GM23248 (cell line): ENCODE measurements around the gene ATP6V1E1. TPM values are rescaled to one million over a fixed set of nuclear protein-coding genes. Genes with fewer than 3 reads are reported as not detected.

Source experiments
- DNase-seq: peaks from one replicate; pipeline ENCODE4 v3.0.0-alpha.2; 2015
- H2AFZ ChIP-seq: fragments of 200-600 bp; sonication (generic); 2 replicates; pipeline ENCODE4 v1.6.1; 2016; ENCODE audit warnings: antibody characterized with exemption
- H3F3A ChIP-seq: fragments of 200-600 bp; sonication (generic); 2 replicates; pipeline ENCODE4 v1.6.1; 2016; ENCODE audit warnings: mild to moderate bottlenecking, antibody characterized with exemption, mixed run types; ENCODE audit not compliant: insufficient read depth
- H3K27ac ChIP-seq: fragments of 200-600 bp; sonication (generic); 2 replicates; pipeline ENCODE4 v1.5.1; 2016; ENCODE audit warnings: mild to moderate bottlenecking
- H3K27me3 ChIP-seq: fragments of 200-600 bp; sonication (generic); replicated peaks from 2 replicates; pipeline ENCODE4 v1.6.1; 2016; ENCODE audit warnings: mild to moderate bottlenecking; ENCODE audit not compliant: insufficient read depth
- H3K36me3 ChIP-seq: fragments of 200-600 bp; sonication (generic); 2 replicates; pipeline ENCODE4 v1.6.1; 2016; ENCODE audit warnings: low read depth, mild to moderate bottlenecking
- H3K4me1 ChIP-seq: fragments of 200-600 bp; sonication (generic); 2 replicates; pipeline ENCODE4 v1.6.1; 2016; ENCODE audit warnings: mild to moderate bottlenecking; ENCODE audit not compliant: insufficient read depth
- H3K4me2 ChIP-seq: fragments of 200-600 bp; sonication (generic); one replicate; pipeline ENCODE4 v1.6.1; 2016; ENCODE audit warnings: mild to moderate bottlenecking; ENCODE audit not compliant: unreplicated experiment
- H3K4me3 ChIP-seq: fragments of 200-600 bp; sonication (generic); 2 replicates; pipeline ENCODE4 v1.5.1; 2016; ENCODE audit warnings: mild to moderate bottlenecking
- H3K79me2 ChIP-seq: fragments of 200-600 bp; sonication (generic); 2 replicates; pipeline ENCODE4 v1.6.1; 2016; ENCODE audit warnings: mild to moderate bottlenecking; ENCODE audit not compliant: insufficient read depth
- H3K9ac ChIP-seq: fragments of 200-600 bp; sonication (generic); 2 replicates; pipeline ENCODE4 v1.6.1; 2016; ENCODE audit warnings: mild to moderate bottlenecking
- H3K9me2 ChIP-seq: fragments of 200-600 bp; sonication (generic); 2 replicates; pipeline ENCODE4 v1.6.1; 2016; ENCODE audit warnings: mixed run types, mild to moderate bottlenecking, moderate library complexity; ENCODE audit not compliant: insufficient read depth
- H3K9me3 ChIP-seq: fragments of 200-600 bp; sonication (generic); one replicate; pipeline ENCODE4 v1.6.1; 2017; ENCODE audit warnings: low read depth
- H4K20me1 ChIP-seq: fragments of 200-600 bp; sonication (generic); 2 replicates; pipeline ENCODE4 v1.6.0; 2016; ENCODE audit not compliant: insufficient read depth
- EZH2 ChIP-seq: fragments of 200-600 bp; sonication (generic); IDR thresholded peaks from 2 replicates; pipeline ENCODE4 v1.6.1; 2018; ENCODE audit warnings: antibody characterized with exemption, mild to moderate bottlenecking; ENCODE audit not compliant: insufficient read depth, poor library complexity, severe bottlenecking
- EZH2phosphoT487 ChIP-seq: fragments of 200-600 bp; sonication (generic); IDR thresholded peaks from 2 replicates; pipeline ENCODE4 v1.6.1; 2018; ENCODE audit warnings: antibody characterized with exemption, moderate library complexity, mild to moderate bottlenecking, low read depth; ENCODE audit not compliant: insufficient read depth
- WGBS, 2 experiments: methylation state at CpG; one replicate each; pipeline ENCODE4 v1.1.6; 2015 to 2017; ENCODE audit warnings: low lambda C conversion rate in 2 of 2, low coverage in 1 of 2; ENCODE audit errors: missing lambda C conversion rate in 2 of 2; 5-methylcytosine and 5-hydroxymethylcytosine counted together
- in situ Hi-C: fragments of 300-500 bp; cut with MboI; formaldehyde crosslinking; loops from 2 replicates; pipeline ENCODE4 v1.15.0; 2020
- polyA plus RNA-seq: library from polyadenylated mRNA; unstranded; fragments of >200 nt; fragmentation: Nextera tagmentation; extraction: Ambion mirVana; gene quantifications from 2 replicates; pipeline ENCODE4 v1.2.1, GENCODE V29; 2016
- total RNA-seq: library from RNA; depleted of rRNA; stranded (reverse); fragments of >200 nt; shearing (Covaris generic); gene quantifications from 2 replicates; pipeline ENCODE4 v1.2.3, GENCODE V29; 2014

The ATP6V1E1 gene
- total and polyA plus RNA-seq, 2 experiments from 2014 or later, result 113 to 131 TPM

- Histone ChIP-seq H3K27me3 (no peaks in the 10 kb centered on the region), H3K4me1 (no peaks in the 10 kb centered on the region), H3K27ac (peak overlapping the region; percentile 49), H3K9ac (peak overlapping the region; percentile 28; the same call in 1 of the 2 replicates), H3K4me2 (no peak overlapping the region), H3K36me3 (peaks cover 57% of the 10 kb centered on the region; the same call in 1 of the 2 replicates), H3K9me2 (no peaks in the 10 kb centered on the region), H3K79me2 (peaks cover 13% of the 10 kb centered on the region), H4K20me1 (no peaks in the 10 kb centered on the region), H2AFZ (no peak overlapping the region), H3K4me3 (no peak overlapping the region), H3K9me3 (no peaks in the 10 kb centered on the region), H3F3A (no peaks in the 10 kb centered on the region)
- TF ChIP-seq EZH2phosphoT487 (no peak), EZH2 (no peak)
- 95 to 96% methylated on average over 2 of the region's 2 CpGs for WGBS, 2 experiments
- in situ Hi-C loops, result no loop called here
- DNase-seq, result peak; percentile 32
Measured at GRCh38 chr22:17597217-17597616, 31.3 kb downstream of the ATP6V1E1 start.

DNA sequence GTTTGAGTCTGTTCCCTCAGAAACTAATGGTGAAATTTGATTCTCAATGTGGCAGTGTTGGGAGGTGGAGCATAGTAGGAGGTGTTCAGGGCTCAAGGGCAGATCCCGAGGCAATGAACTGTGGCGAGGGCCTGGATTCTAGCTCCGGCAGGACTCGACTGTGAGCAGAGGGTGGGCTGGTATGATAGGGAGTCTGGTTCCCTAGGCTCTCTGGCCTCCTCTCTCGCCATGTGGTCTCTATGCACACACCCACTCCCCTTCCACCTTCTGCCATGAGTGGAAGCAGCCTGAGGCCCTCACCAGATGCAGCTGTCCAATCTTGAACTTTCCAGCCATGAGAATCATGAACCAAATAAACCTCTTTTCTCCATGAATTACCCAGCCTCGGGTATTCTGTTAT lies 32.3 kb downstream of the ATP6V1E1 start:
- Histone ChIP-seq H4K20me1 (no peaks in the 10 kb centered on the region), H3F3A (no peaks in the 10 kb centered on the region), H3K79me2 (peaks cover 3% of the 10 kb centered on the region; the same call in 1 of the 2 replicates), H3K4me3 (no peak overlapping the region), H3K9me3 (no peaks in the 10 kb centered on the region), H3K9me2 (no peaks in the 10 kb centered on the region), H3K27ac (no peak overlapping the region), H3K4me1 (no peaks in the 10 kb centered on the region), H2AFZ (no peak overlapping the region), H3K36me3 (peaks cover 66% of the 10 kb centered on the region; the same call in 1 of the 2 replicates), H3K9ac (no peak overlapping the region), H3K4me2 (no peak overlapping the region), H3K27me3 (no peaks in the 10 kb centered on the region)
- DNase-seq, result no peak
- in situ Hi-C loops, result no loop called here
- whole genome bisulfite sequencing, 2 experiments, result 97 to 98% methylated on average over 6 of the region's 6 CpGs
- no peak for TF ChIP-seq EZH2

GRCh38 chr22:17592201-17592600 lies 36.3 kb downstream of the ATP6V1E1 start:
- Histone ChIP-seq H3K4me2 (no peak overlapping the region), H3K9ac (no peak overlapping the region), H3K4me3 (no peak overlapping the region), H3K4me1 (no peaks in the 10 kb centered on the region), H3K27ac (no peak overlapping the region), H3K9me2 (no peaks in the 10 kb centered on the region), H2AFZ (no peak overlapping the region), H3K36me3 (peaks cover 41% of the 10 kb centered on the region; the same call in 1 of the 2 replicates), H3K27me3 (no peaks in the 10 kb centered on the region), H3F3A (no peaks in the 10 kb centered on the region), H4K20me1 (no peaks in the 10 kb centered on the region), H3K79me2 (no peaks in the 10 kb centered on the region), H3K9me3 (no peaks in the 10 kb centered on the region)
- DNase-seq, result no peak
- WGBS, 2 experiments, result 83 to 88% methylated on average over 5 of the region's 5 CpGs
- in situ Hi-C loops, result no loop called here
- TF ChIP-seq EZH2phosphoT487 (no peak), EZH2 (no peak)

- in situ Hi-C loops, result no loop called here
- Histone ChIP-seq H3K4me3 (no peak overlapping the region), H3K9me2 (no peaks in the 10 kb centered on the region), H3K4me1 (no peaks in the 10 kb centered on the region), H3K4me2 (no peak overlapping the region), H4K20me1 (no peaks in the 10 kb centered on the region), H2AFZ (no peak overlapping the region), H3K9me3 (no peaks in the 10 kb centered on the region), H3K27ac (no peak overlapping the region), H3F3A (no peaks in the 10 kb centered on the region), H3K36me3 (peaks cover 35% of the 10 kb centered on the region; the same call in 1 of the 2 replicates), H3K27me3 (no peaks in the 10 kb centered on the region), H3K79me2 (no peaks in the 10 kb centered on the region), H3K9ac (no peak overlapping the region)
- no peak for DNase-seq
- TF ChIP-seq EZH2, result no peak
- TF ChIP-seq EZH2phosphoT487, result no peak
- WGBS, 2 experiments, result 79 to 81% methylated on average over 5 of the region's 5 CpGs
Measured at GRCh38 chr22:17590586-17590985, 38.0 kb downstream of the ATP6V1E1 start.

DNA sequence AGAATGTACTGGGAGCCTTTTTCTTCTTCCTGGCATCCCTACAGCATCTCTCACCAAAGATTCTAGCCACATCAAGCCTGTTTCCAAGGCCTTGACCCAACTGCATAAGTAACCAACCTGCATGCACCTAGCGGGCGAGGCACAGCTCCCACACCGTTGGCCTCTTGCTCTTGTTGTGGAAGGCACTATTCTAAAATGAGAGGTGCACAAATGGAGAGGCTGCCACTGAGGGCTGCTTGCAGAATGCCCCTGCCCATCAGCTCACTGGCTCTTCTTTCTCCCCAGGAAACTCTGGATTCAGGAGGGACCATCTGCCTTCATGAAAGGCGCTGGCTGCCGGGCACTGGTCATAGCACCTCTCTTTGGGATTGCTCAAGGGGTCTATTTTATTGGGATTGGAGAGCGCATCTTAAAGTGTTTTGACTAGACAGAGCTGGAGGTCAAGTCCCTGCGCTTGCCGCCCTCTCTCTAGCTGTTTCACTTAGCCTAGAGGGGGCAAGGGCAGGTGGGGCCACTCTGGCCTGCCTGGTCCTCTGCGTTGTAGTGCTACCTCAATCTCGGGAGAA lies 38.7 kb downstream of the ATP6V1E1 start:
- 98% methylated on average over 10 of the region's 10 CpGs for WGBS, 2 experiments
- no peak for DNase-seq
- in situ Hi-C loops, result no loop called here

More for the DNA sequence above, 38.7 kb downstream of the ATP6V1E1 start:
- Histone ChIP-seq H3K27ac (no peak overlapping the region), H3K9ac (no peak overlapping the region), H2AFZ (no peak overlapping the region), H3K27me3 (no peaks in the 10 kb centered on the region), H3K4me3 (no peak overlapping the region), H3K36me3 (peaks cover 34% of the 10 kb centered on the region; the same call in 1 of the 2 replicates), H3K4me1 (no peaks in the 10 kb centered on the region), H3K79me2 (no peaks in the 10 kb centered on the region), H3F3A (no peaks in the 10 kb centered on the region), H4K20me1 (no peaks in the 10 kb centered on the region), H3K9me2 (no peaks in the 10 kb centered on the region), H3K4me2 (no peak overlapping the region), H3K9me3 (no peaks in the 10 kb centered on the region)
- no peak for TF ChIP-seq EZH2phosphoT487
- TF ChIP-seq EZH2, result no peak
